ENCODE results near the gene CNR2.
A peak's percentile ranks its signal among the peaks of the same experiment; 100 is the strongest.
"Not testable (repeated sequence)": the region's sequence is repeated elsewhere in the genome, so short reads cannot be mapped to it uniquely, and the experiment has no call there.

CNR2 gene

GRCh38 chr1:23913212-23913880, at the start of gene CNR2:
TSS of gene CNR2 (minus strand) at chr1:23913362. CDS start at chr1:23875617, 37,745 bp downstream.
- DNase-seq (ENCODE audit: low spot score): no peak
- H3K27ac ChIP-seq: no peak within 1 kb of the TSS
- CTCF ChIA-PET: interaction anchor here (1.2 kb wide), 1 partner anchor 141 kb away, joined by 4 read pairs; no protein-coding TSS in a partner anchor
- POLR2A ChIA-PET (ENCODE audit: low non-redundant PET): no interaction called here
- no peak for TF ChIP-seq CTCF (conservative IDR thresholded peaks at IDR 0.05; ENCODE audit: low read depth)

- POLR2A ChIA-PET (ENCODE audit: low non-redundant PET): no interaction called here
These were observed 47.3 kb upstream of the CNR2 start for GRCh38 chr1:23960291-23961020.

GRCh38 chr1:23959461-23960290, 46.5 kb upstream of the CNR2 start, which contains the start of gene PNRC2:
TSS of gene PNRC2 (plus strand) at chr1:23959828. CDS start at chr1:23961458, 1,630 bp downstream.
- CTCF ChIA-PET: no interaction called here
- TF ChIP-seq CTCF (conservative IDR thresholded peaks at IDR 0.05; ENCODE audit: low read depth): no peak

More at GRCh38 chr1:23960291-23961020, 47.3 kb upstream of the CNR2 start:
- DNase-seq (ENCODE audit: low spot score): no peak
- H3K27ac ChIP-seq: peak overlapping the region; percentile 99
- CTCF ChIA-PET: interaction anchor here (1.5 kb wide), 1 partner anchor 68 kb away, joined by 3 read pairs; no protein-coding TSS in a partner anchor
- TF ChIP-seq CTCF (conservative IDR thresholded peaks at IDR 0.05; ENCODE audit: low read depth): no peak

GRCh38 chr1:23958810-23959460, 45.8 kb upstream of the CNR2 start:
- peak; percentile 77 for DNase-seq (ENCODE audit: low spot score)
- H3K27ac ChIP-seq: peak overlapping the region; percentile 99
- ChIA-PET CTCF (no interaction called here), POLR2A (ENCODE audit: low non-redundant PET) (interaction anchor here (0.6 to 0.7 kb wide), 4 partner anchors 42 to 571 kb away, joined by 3 to 7 read pairs (median 4); no protein-coding TSS in a partner anchor)
- TF ChIP-seq CTCF (conservative IDR thresholded peaks at IDR 0.05; ENCODE audit: low read depth): peak; percentile 27; the same call in 1 of the 2 replicates

More at GRCh38 chr1:23959461-23960290, 46.5 kb upstream of the CNR2 start, which contains the start of gene PNRC2:
- DNase-seq (ENCODE audit: low spot score): peak; percentile 99
- POLR2A ChIA-PET (ENCODE audit: low non-redundant PET): interaction anchor here (0.6 kb wide), 2 partner anchors 66 to 571 kb away, joined by 3 to 5 read pairs; no protein-coding TSS in a partner anchor
- peak within 1 kb of the TSS; percentile 99 for H3K27ac ChIP-seq

GRCh38 chr1:23958040-23958809, 45.1 kb upstream of the CNR2 start:
- peak overlapping the region; percentile 99 for H3K27ac ChIP-seq
- ChIA-PET POLR2A (ENCODE audit: low non-redundant PET) (interaction anchor here (0.7 kb wide), 2 partner anchors 41 to 115 kb away, joined by 4 to 7 read pairs; no protein-coding TSS in a partner anchor), CTCF (interaction anchor here (0.7 kb wide), 1 partner anchor 402 kb away, joined by 4 read pairs; no protein-coding TSS in a partner anchor)
- not testable (repeated sequence) for DNase-seq (ENCODE audit: low spot score)

- ChIA-PET POLR2A (ENCODE audit: low non-redundant PET) (no interaction called here), CTCF (interaction anchor here (0.6 kb wide), 1 partner anchor 79 kb away, joined by 3 read pairs; no protein-coding TSS in a partner anchor)
- peak; percentile 42 for DNase-seq (ENCODE audit: low spot score)
- no peak for TF ChIP-seq CTCF (conservative IDR thresholded peaks at IDR 0.05; ENCODE audit: low read depth)
- peak overlapping the region; percentile 64 for H3K27ac ChIP-seq
These were observed 43.9 kb upstream of the CNR2 start for GRCh38 chr1:23957096-23957495.
